ENCODE measurements around the gene ZNF444. TPM values are rescaled to one million over a fixed set of nuclear protein-coding genes. Genes with fewer than 3 reads are reported as not detected.

ZNF444 gene
- 100 to 1,000 TPM in 1 of 2 donors, 10 to 100 TPM in 1; 62.0 to 105 TPM for total RNA-seq

GRCh38 chr19:56140583-56141416, at the start of gene ZNF444:
TSS of gene ZNF444 (plus strand) at chr19:56141287. CDS start at chr19:56146912, 5,625 bp downstream.
- peak within 1 kb of the TSS; percentile 91 to 96 for H3K27ac ChIP-seq
- intact Hi-C loops (cut with DNase I), result loop anchor here (2.0 kb wide), 2 partner anchors 20 to 36 kb away; partner anchors contain the start of gene ZNF787
- DNase-seq (ENCODE audit: low spot score), result peak; percentile 99
- H3K27me3 ChIP-seq (replicated peaks; ENCODE audit: insufficient read depth), result no peaks in the 10 kb centered on the region
- peaks cover 22% of the 10 kb centered on the region for H3K4me1 ChIP-seq (replicated peaks)
- H3K36me3 ChIP-seq, result no peaks in the 10 kb centered on the region
- peak within 1 kb of the TSS; percentile 39 to 57 for H3K4me3 ChIP-seq
- TF ChIP-seq POLR2A (IDR thresholded peaks at IDR 0.05), result peak; percentile 65
- TF ChIP-seq CTCF (IDR thresholded peaks at IDR 0.05), result peak in 2 of 4 experiments; percentile 15 to 18
- peak; percentile 99 for TF ChIP-seq POLR2AphosphoS5 (IDR thresholded peaks at IDR 0.05)
- H3K9me3 ChIP-seq, result no peaks in the 10 kb centered on the region
- under 1% methylated on average over 56 of the region's 56 CpGs for WGBS

- peaks cover 3% of the 10 kb centered on the region for H3K4me1 ChIP-seq (replicated peaks)
- intact Hi-C loops (cut with DNase I), result no loop called here
- peaks cover 0 to 13% of the 10 kb centered on the region in 2 donors for H3K36me3 ChIP-seq
- DNase-seq (ENCODE audit: low spot score), result no peak
- H3K4me3 ChIP-seq, result no peak overlapping the region
- H3K27me3 ChIP-seq (replicated peaks; ENCODE audit: insufficient read depth), result no peaks in the 10 kb centered on the region
- TF ChIP-seq POLR2A (IDR thresholded peaks at IDR 0.05), result no peak
- no peak for TF ChIP-seq CTCF (IDR thresholded peaks at IDR 0.05)
- TF ChIP-seq POLR2AphosphoS5 (IDR thresholded peaks at IDR 0.05), result no peak
- H3K9me3 ChIP-seq, result no peaks in the 10 kb centered on the region
- peak overlapping the region in 1 of 2 donors; percentile 46 for H3K27ac ChIP-seq
- WGBS, result 90% methylated on average over 38 of the region's 38 CpGs
These were observed 49.1 kb upstream of the ZNF444 start for GRCh38 chr19:56091751-56092546.

- intact Hi-C loops (cut with DNase I), result no loop called here
- TF ChIP-seq POLR2A (IDR thresholded peaks at IDR 0.05) (no peak), CTCF (IDR thresholded peaks at IDR 0.05) (no peak), POLR2AphosphoS5 (IDR thresholded peaks at IDR 0.05) (no peak)
- no peak for DNase-seq (ENCODE audit: low spot score)
- H3K4me1 ChIP-seq (replicated peaks), result peaks cover 3% of the 10 kb centered on the region
- WGBS, result 97% methylated on average over 32 of the region's 32 CpGs
- no peaks in the 10 kb centered on the region for H3K9me3 ChIP-seq
- H3K4me3 ChIP-seq, result no peak overlapping the region
- no peak overlapping the region for H3K27ac ChIP-seq
- no peaks in the 10 kb centered on the region for H3K27me3 ChIP-seq (replicated peaks; ENCODE audit: insufficient read depth)
- peaks cover 0 to 7% of the 10 kb centered on the region in 2 donors for H3K36me3 ChIP-seq
These were observed 48.1 kb upstream of the ZNF444 start for GRCh38 chr19:56092685-56093631.

- no peak overlapping the region for H3K27ac ChIP-seq
- WGBS, result 95% methylated on average over 8 of the region's 9 CpGs
These were observed 46.6 kb upstream of the ZNF444 start for GRCh38 chr19:56094449-56094848.

More at GRCh38 chr19:56094449-56094848, 46.6 kb upstream of the ZNF444 start:
- no peaks in the 10 kb centered on the region for H3K27me3 ChIP-seq (replicated peaks; ENCODE audit: insufficient read depth)
- no peaks in the 10 kb centered on the region for H3K36me3 ChIP-seq
- TF ChIP-seq CTCF (IDR thresholded peaks at IDR 0.05), result no peak
- TF ChIP-seq POLR2A (IDR thresholded peaks at IDR 0.05), result no peak
- TF ChIP-seq POLR2AphosphoS5 (IDR thresholded peaks at IDR 0.05), result no peak
- no peak for DNase-seq (ENCODE audit: low spot score)
- no peaks in the 10 kb centered on the region for H3K9me3 ChIP-seq
- H3K4me1 ChIP-seq (replicated peaks), result peaks cover 3% of the 10 kb centered on the region
- H3K4me3 ChIP-seq, result no peak overlapping the region
- intact Hi-C loops (cut with DNase I), result no loop called here

All from prostate gland (tissue), 2 donors.